CD4-positive, alpha-beta memory T cell (primary cell): ENCODE measurements around the gene CARM1. TPM values are rescaled to one million over a fixed set of nuclear protein-coding genes. Genes with fewer than 3 reads are reported as not detected.
A peak's percentile ranks its signal among the peaks of the same experiment; 100 is the strongest.

ENCODE experiments used
- CTCF ChIA-PET: fragments of 350-600 bp; sonication (Branson Sonifier 250); formaldehyde crosslinking; loops from one replicate; lab custom pipeline; 2021; ENCODE audit warnings: inconsistent platforms; ENCODE audit not compliant: partially characterized antibody; lab: Charles Lee
- POLR2A ChIA-PET: fragments of 350-600 bp; sonication (Branson Sonifier 250); formaldehyde crosslinking; loops from one replicate; lab custom pipeline; 2021; ENCODE audit not compliant: partially characterized antibody; lab: Charles Lee
- DNase-seq, 5 donors: peaks; one replicate each; pipeline versions ENCODE4 v3.0.0 to v3.0.0-alpha.2; 2020 to 2022; ENCODE audit warnings: mixed read lengths in 1 of 5
- H3K27ac ChIP-seq: one replicate; pipeline ENCODE4 v1.7.0; 2013; ENCODE audit warnings: low read depth, low read length
- H3K27me3 ChIP-seq: 2 replicates; pipeline ENCODE4 v1.7.0; 2013; ENCODE audit warnings: mild to moderate bottlenecking, low read length, moderate library complexity; ENCODE audit not compliant: insufficient read depth
- H3K36me3 ChIP-seq: 2 replicates; pipeline ENCODE4 v1.7.0; 2013; ENCODE audit warnings: mild to moderate bottlenecking, low read length, moderate library complexity; ENCODE audit not compliant: insufficient read depth
- H3K4me1 ChIP-seq: 2 replicates; pipeline ENCODE4 v1.7.0; 2013; ENCODE audit warnings: mild to moderate bottlenecking, low read length, moderate library complexity; ENCODE audit not compliant: insufficient read depth
- H3K4me3 ChIP-seq, 2 donors: one replicate each; pipeline ENCODE4 v1.7.0; 2013; ENCODE audit warnings: low read length in 2 of 2, mild to moderate bottlenecking in 1 of 2
- H3K9me3 ChIP-seq, 2 donors: one replicate each; pipeline ENCODE4 v1.7.0; 2013; ENCODE audit warnings: low read length in 2 of 2, control low read depth in 1 of 2; ENCODE audit not compliant: control insufficient read depth in 1 of 2
- H3K27ac Mint-ChIP-seq, 7 donors: one replicate each; pipeline ENCODE4 v1.8.0; 2020 to 2021; ENCODE audit warnings: mixed read lengths in 7 of 7, mild to moderate bottlenecking in 6 of 7, inconsistent platforms in 3 of 7, moderate library complexity in 3 of 7
- H3K27me3 Mint-ChIP-seq, 2 donors: one replicate each; pipeline ENCODE4 v1.8.0; 2020 to 2021; ENCODE audit warnings: mixed read lengths in 2 of 2
- H3K36me3 Mint-ChIP-seq, 2 donors: one replicate each; pipeline ENCODE4 v1.8.0; 2020 to 2021; ENCODE audit warnings: mixed read lengths in 2 of 2, inconsistent platforms in 1 of 2, mild to moderate bottlenecking in 1 of 2
- H3K4me1 Mint-ChIP-seq, 4 donors: one replicate each; pipeline ENCODE4 v1.8.0; 2020 to 2021; ENCODE audit warnings: mixed read lengths in 4 of 4, mild to moderate bottlenecking in 1 of 4
- H3K4me3 Mint-ChIP-seq, 8 donors: one replicate each; pipeline ENCODE4 v1.8.0; 2020 to 2021; ENCODE audit warnings: mixed read lengths in 8 of 8, mild to moderate bottlenecking in 7 of 8, moderate library complexity in 6 of 8, inconsistent platforms in 3 of 8
- H3K9me3 Mint-ChIP-seq, 8 donors: one replicate each; pipeline ENCODE4 v1.8.0; 2020 to 2021; ENCODE audit warnings: mixed read lengths in 8 of 8, mild to moderate bottlenecking in 5 of 8, inconsistent platforms in 3 of 8, moderate library complexity in 1 of 8
- intact Hi-C: fragments of 100-400 bp; cut with micrococcal nuclease; formaldehyde crosslinking; loops from one replicate; pipeline ENCODE4 v1.15.1; 2023
- polyA plus RNA-seq, 2 donors: library from polyadenylated mRNA; unstranded; fragments of 300-500 nt; fragmentation: Illumina TruSeq; gene quantifications; one replicate each; pipeline ENCODE4 v1.2.3, GENCODE V29; 2021
- total RNA-seq, 2 experiments: library from RNA; stranded (reverse); gene quantifications; one replicate each; pipeline ENCODE4 v1.2.3, GENCODE V29; 2021

CARM1 gene
- total and polyA plus RNA-seq, 4 experiments from 2014 or later, result 0.71 to 26.5 (median 13.5) TPM

- Histone ChIP-seq H3K36me3 (no peaks in the 10 kb centered on the region), H3K4me3 (no peak overlapping the region), H3K9me3 (no peaks in the 10 kb centered on the region), H3K27ac (no peak overlapping the region), H3K4me1 (peaks cover 10% of the 10 kb centered on the region), H3K27me3 (no peaks in the 10 kb centered on the region)
- Mint-ChIP-seq H3K4me3 (no peak overlapping the region), H3K4me1 (peaks cover 8 to 16% (median 9%) of the 10 kb centered on the region in 4 donors), H3K9me3 (peaks cover 0 to 10% (median 2%) of the 10 kb centered on the region in 8 donors), H3K36me3 (peaks cover 5 to 9% of the 10 kb centered on the region in 2 donors), H3K27me3 (no peaks in the 10 kb centered on the region), H3K27ac (no peak overlapping the region)
- CTCF ChIA-PET, result interaction anchor here (0.6 kb wide), 1 partner anchor 455 kb away, joined by 3 read pairs; no protein-coding TSS in a partner anchor
- DNase-seq, result no peak
- POLR2A ChIA-PET, result no interaction called here
- intact Hi-C loops, result no loop called here
Measured at GRCh38 chr19:10898633-10899032, 27.3 kb downstream of the CARM1 start.

- peaks cover 5 to 14% of the 10 kb centered on the region in 2 donors for H3K36me3 Mint-ChIP-seq
- Histone ChIP-seq H3K27ac (no peak overlapping the region), H3K4me3 (no peak overlapping the region), H3K9me3 (no peaks in the 10 kb centered on the region), H3K36me3 (no peaks in the 10 kb centered on the region), H3K4me1 (peaks cover 10% of the 10 kb centered on the region), H3K27me3 (no peaks in the 10 kb centered on the region)
- intact Hi-C loops, result no loop called here
- H3K4me3 Mint-ChIP-seq, result no peak overlapping the region
- no peaks in the 10 kb centered on the region for H3K27me3 Mint-ChIP-seq
- DNase-seq, result no peak
- H3K27ac Mint-ChIP-seq, result peak overlapping the region in 1 of 7 donors; percentile 13
- H3K4me1 Mint-ChIP-seq, result peaks cover 8 to 16% (median 9%) of the 10 kb centered on the region in 4 donors
- POLR2A ChIA-PET, result interaction anchor here (0.7 kb wide), 1 partner anchor 939 kb away, joined by 3 read pairs; no protein-coding TSS in a partner anchor
- peaks cover 0 to 10% (median 2%) of the 10 kb centered on the region in 8 donors for H3K9me3 Mint-ChIP-seq
- CTCF ChIA-PET, result no interaction called here
Measured at GRCh38 chr19:10899151-10899653, 27.8 kb downstream of the CARM1 start.

GRCh38 chr19:10907925-10908324, 36.6 kb downstream of the CARM1 start:
- Mint-ChIP-seq H3K9me3 (peaks cover 0 to 7% (median 0%) of the 10 kb centered on the region in 8 donors), H3K27me3 (no peaks in the 10 kb centered on the region), H3K4me3 (no peak overlapping the region), H3K4me1 (no peaks in the 10 kb centered on the region), H3K27ac (no peak overlapping the region), H3K36me3 (peaks cover 22 to 29% of the 10 kb centered on the region in 2 donors)
- CTCF ChIA-PET, result no interaction called here
- H3K36me3 ChIP-seq, result peaks cover 22% of the 10 kb centered on the region
- no peaks in the 10 kb centered on the region for H3K27me3 ChIP-seq
- H3K4me1 ChIP-seq, result no peaks in the 10 kb centered on the region
- H3K27ac ChIP-seq, result no peak overlapping the region
- no peak for DNase-seq
- POLR2A ChIA-PET, result no interaction called here
- intact Hi-C loops, result no loop called here
- H3K9me3 ChIP-seq, result no peaks in the 10 kb centered on the region
- no peak overlapping the region for H3K4me3 ChIP-seq

GRCh38 chr19:10908380-10908960, 37.1 kb downstream of the CARM1 start:
- POLR2A ChIA-PET, result no interaction called here

GRCh38 chr19:10911579-10912363, 40.4 kb downstream of the CARM1 start:
- Histone ChIP-seq H3K4me1 (no peaks in the 10 kb centered on the region), H3K4me3 (no peak overlapping the region), H3K9me3 (no peaks in the 10 kb centered on the region), H3K36me3 (peaks cover 25% of the 10 kb centered on the region), H3K27ac (no peak overlapping the region), H3K27me3 (no peaks in the 10 kb centered on the region)
- intact Hi-C loops, result no loop called here
- no peaks in the 10 kb centered on the region for H3K27me3 Mint-ChIP-seq
- no peak overlapping the region for H3K27ac Mint-ChIP-seq
- ChIA-PET POLR2A (no interaction called here), CTCF (interaction anchor here (0.9 to 1.3 kb wide), 3 partner anchors 11 to 30 kb away, joined by 3 to 6 read pairs (median 3); no protein-coding TSS in a partner anchor)
- no peak for DNase-seq
- H3K4me1 Mint-ChIP-seq, result no peaks in the 10 kb centered on the region
- peaks cover 11 to 27% of the 10 kb centered on the region in 2 donors for H3K36me3 Mint-ChIP-seq
- no peaks in the 10 kb centered on the region for H3K9me3 Mint-ChIP-seq
- no peak overlapping the region for H3K4me3 Mint-ChIP-seq

More at GRCh38 chr19:10908380-10908960, 37.1 kb downstream of the CARM1 start:
- H3K4me1 Mint-ChIP-seq, result no peaks in the 10 kb centered on the region
- H3K27me3 ChIP-seq, result no peaks in the 10 kb centered on the region
- CTCF ChIA-PET, result no interaction called here
- H3K27ac ChIP-seq, result no peak overlapping the region
- intact Hi-C loops, result no loop called here
- H3K36me3 ChIP-seq, result peaks cover 22% of the 10 kb centered on the region
- H3K4me1 ChIP-seq, result no peaks in the 10 kb centered on the region
- no peak overlapping the region for H3K27ac Mint-ChIP-seq
- H3K9me3 ChIP-seq, result no peaks in the 10 kb centered on the region
- peaks cover 18 to 27% of the 10 kb centered on the region in 2 donors for H3K36me3 Mint-ChIP-seq
- no peak for DNase-seq
- no peak overlapping the region for H3K4me3 Mint-ChIP-seq
- no peaks in the 10 kb centered on the region for H3K27me3 Mint-ChIP-seq
- H3K4me3 ChIP-seq, result no peak overlapping the region
- H3K9me3 Mint-ChIP-seq, result peaks cover 0 to 2% (median 0%) of the 10 kb centered on the region in 8 donors

GRCh38 chr19:10912619-10913018, 41.3 kb downstream of the CARM1 start:
- Mint-ChIP-seq H3K4me3 (no peak overlapping the region), H3K36me3 (peaks cover 11 to 27% of the 10 kb centered on the region in 2 donors), H3K4me1 (no peaks in the 10 kb centered on the region), H3K27ac (no peak overlapping the region), H3K27me3 (no peaks in the 10 kb centered on the region), H3K9me3 (no peaks in the 10 kb centered on the region)
- no peaks in the 10 kb centered on the region for H3K27me3 ChIP-seq
- intact Hi-C loops, result no loop called here
- no peak overlapping the region for H3K27ac ChIP-seq
- POLR2A ChIA-PET, result no interaction called here
- H3K9me3 ChIP-seq, result no peaks in the 10 kb centered on the region
- no peak for DNase-seq
- CTCF ChIA-PET, result interaction anchor here (0.7 kb wide), 1 partner anchor 121 kb away, joined by 3 read pairs; no protein-coding TSS in a partner anchor
- H3K4me1 ChIP-seq, result no peaks in the 10 kb centered on the region
- no peak overlapping the region for H3K4me3 ChIP-seq
- H3K36me3 ChIP-seq, result peaks cover 25% of the 10 kb centered on the region

- Histone ChIP-seq H3K9me3 (no peaks in the 10 kb centered on the region), H3K36me3 (peaks cover 17% of the 10 kb centered on the region), H3K27ac (no peak overlapping the region), H3K4me1 (no peaks in the 10 kb centered on the region), H3K27me3 (no peaks in the 10 kb centered on the region), H3K4me3 (no peak overlapping the region)
- H3K36me3 Mint-ChIP-seq, result peaks cover 9 to 23% of the 10 kb centered on the region in 2 donors
- no peaks in the 10 kb centered on the region for H3K4me1 Mint-ChIP-seq
- no peaks in the 10 kb centered on the region for H3K27me3 Mint-ChIP-seq
- POLR2A ChIA-PET, result no interaction called here
- peak overlapping the region in 1 of 7 donors; percentile 42 for H3K27ac Mint-ChIP-seq
- no peak for DNase-seq
- H3K4me3 Mint-ChIP-seq, result no peak overlapping the region
- CTCF ChIA-PET, result no interaction called here
- no peaks in the 10 kb centered on the region for H3K9me3 Mint-ChIP-seq
- intact Hi-C loops, result no loop called here
Measured at GRCh38 chr19:10913716-10914340, 42.5 kb downstream of the CARM1 start.
